ENCODE results near the gene FGGY.

- TF ChIP-seq POLR2A (IDR thresholded peaks at IDR 0.05; ENCODE audit: low read depth) (no peak), EP300 (IDR thresholded peaks at IDR 0.05) (no peak)
- TF ChIP-seq, protein P1, sequence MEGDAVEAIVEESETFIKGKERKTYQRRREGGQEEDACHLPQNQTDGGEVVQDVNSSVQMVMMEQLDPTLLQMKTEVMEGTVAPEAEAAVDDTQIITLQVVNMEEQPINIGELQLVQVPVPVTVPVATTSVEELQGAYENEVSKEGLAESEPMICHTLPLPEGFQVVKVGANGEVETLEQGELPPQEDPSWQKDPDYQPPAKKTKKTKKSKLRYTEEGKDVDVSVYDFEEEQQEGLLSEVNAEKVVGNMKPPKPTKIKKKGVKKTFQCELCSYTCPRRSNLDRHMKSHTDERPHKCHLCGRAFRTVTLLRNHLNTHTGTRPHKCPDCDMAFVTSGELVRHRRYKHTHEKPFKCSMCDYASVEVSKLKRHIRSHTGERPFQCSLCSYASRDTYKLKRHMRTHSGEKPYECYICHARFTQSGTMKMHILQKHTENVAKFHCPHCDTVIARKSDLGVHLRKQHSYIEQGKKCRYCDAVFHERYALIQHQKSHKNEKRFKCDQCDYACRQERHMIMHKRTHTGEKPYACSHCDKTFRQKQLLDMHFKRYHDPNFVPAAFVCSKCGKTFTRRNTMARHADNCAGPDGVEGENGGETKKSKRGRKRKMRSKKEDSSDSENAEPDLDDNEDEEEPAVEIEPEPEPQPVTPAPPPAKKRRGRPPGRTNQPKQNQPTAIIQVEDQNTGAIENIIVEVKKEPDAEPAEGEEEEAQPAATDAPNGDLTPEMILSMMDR (IDR thresholded peaks at IDR 0.05) = no peak
Measured at GRCh38 chr1:59443310-59443709, 146.4 kb downstream of the FGGY start.

Measured in esophagus muscularis mucosa (tissue), 4 donors.